ENCODE data around the gene CNTNAP2.
"Not testable (repeated sequence)": the region's sequence is repeated elsewhere in the genome, so short reads cannot be mapped to it uniquely, and the experiment has no call there.

CNTNAP2 gene

DNA sequence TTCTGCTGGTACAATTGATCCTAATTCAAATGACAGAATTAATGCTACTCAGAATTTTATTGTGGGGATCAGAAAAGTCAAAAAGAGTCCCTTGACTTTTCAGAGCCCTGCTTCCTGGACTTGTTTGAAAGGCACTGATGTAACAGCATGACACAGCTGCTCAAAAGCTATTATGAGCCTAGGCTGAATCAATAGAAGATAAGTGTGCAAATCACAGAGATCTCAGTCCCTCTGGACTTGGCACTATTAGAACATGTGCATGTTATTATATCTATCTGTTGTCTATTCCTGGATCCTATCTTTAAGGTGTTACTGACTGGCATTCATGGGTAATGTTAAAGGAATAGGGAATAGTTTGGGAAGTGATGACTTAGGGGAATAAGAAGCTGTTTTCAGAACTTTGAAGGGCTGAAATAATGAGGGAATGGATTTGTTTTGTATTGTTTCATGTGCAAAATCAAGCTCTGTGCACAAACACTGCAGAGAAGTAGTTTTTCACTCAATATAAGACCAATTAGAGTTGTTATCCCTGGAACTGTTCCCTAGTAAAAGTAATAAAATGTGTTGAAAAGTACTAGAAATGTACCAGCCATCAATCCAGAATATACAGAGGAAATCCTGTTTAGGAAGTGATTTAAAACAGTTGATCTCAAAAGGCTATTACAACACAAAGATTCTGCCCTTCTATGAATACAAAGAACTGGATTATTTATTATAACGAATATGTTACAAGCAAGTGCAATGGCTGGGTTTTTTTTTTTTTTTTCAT, 1659.1 kb downstream of the CNTNAP2 start:
- DNase-seq (ENCODE audit: low spot score) = no peak

DNA sequence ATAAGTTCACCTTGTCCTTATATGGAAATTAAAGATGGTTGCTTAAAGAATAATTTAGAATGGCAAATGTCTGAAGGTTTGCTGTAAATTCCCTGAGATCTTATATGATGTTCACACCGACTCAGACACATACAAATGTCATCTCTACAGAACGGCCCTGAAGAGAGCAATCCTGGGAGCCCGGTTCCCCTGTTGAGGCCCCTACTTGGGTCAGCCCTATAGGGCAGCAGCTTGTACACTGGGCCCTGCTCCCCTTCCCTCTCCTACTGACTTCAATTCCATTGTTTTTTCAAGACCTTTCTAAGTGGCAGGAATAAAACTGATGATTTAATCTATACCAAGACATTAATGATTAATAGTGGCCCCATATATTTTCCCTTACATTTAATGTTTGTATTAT, 1660.7 kb downstream of the CNTNAP2 start:
- no peak for DNase-seq (ENCODE audit: low spot score)

DNA sequence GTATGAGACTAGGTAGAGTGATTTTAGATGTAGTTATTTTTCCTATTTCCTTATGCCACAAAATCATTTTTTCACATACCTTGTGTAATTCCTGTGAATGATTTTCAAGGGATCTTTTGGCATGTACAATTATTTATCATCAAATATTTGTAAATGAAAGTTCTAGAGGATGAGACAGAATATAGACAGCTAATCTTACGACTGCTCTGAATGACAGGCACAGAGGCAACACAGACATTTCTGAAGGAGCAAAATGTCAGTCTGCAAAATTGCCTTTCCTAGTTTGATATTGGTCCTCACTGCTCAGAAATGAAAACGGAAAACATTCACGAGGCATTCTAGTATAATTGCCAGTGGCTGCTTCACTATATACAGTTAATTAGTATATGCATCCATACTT, 1663.3 kb downstream of the CNTNAP2 start:
- no peak for DNase-seq (ENCODE audit: low spot score)

DNA sequence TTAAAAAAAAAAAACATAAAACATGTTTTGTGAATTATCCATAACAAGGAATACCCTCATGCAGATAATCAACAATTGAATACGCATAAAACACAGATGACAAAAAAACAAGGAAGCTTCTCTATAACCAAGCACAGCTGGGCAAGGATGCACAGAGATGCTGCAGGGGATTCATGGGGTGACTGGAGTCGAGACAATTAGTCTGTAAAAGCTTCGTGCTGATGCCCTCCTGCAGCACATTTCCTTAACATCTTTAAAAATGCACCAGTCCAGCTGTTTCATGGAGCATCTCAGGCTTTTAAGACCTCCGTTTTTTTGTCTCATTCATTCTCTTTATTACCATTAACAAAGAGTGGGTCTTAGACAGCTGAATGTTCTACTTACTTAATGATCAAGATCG, 1680.0 kb downstream of the CNTNAP2 start:
- DNase-seq (ENCODE audit: low spot score) = no peak

DNA sequence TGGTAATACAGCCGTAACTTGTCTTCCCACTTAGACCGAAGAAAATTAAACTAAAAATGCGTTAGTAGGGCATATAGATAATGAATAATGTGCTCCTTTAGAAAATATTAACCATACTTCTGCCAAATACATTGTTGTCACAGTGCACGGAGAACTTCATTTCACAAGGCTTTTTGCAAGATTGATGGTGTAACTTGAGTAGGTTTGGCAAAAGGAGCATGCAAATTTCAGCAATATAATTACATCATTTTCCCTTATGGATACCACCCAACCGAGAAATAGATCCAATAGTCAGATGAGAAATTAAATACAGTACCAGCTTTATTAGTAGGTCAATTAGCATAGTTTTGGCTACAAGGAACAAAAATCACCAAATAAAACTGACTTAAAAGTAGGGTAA, 1681.4 kb downstream of the CNTNAP2 start:
- no peak for DNase-seq (ENCODE audit: low spot score)

DNA sequence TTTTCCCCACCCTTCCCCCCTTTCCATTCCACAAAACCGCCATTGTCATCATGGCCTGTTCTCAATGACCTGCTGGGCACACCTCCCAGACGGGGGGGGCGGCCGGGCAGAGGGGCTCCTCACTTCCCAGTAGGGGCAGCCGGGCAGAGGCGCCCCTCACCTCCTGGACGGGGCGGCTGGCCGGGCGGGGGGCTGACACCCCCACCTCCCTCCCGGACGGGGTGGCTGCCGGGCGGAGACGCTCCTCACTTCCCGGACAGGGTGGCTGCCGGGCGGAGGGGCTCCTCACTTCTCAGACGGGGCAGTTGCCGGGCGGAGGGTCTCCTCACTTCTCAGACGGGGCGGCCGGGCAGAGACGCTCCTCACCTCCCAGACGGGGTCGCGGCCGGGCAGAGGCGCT, 1685.2 kb downstream of the CNTNAP2 start:
- DNase-seq (ENCODE audit: low spot score) = not testable (repeated sequence)

DNA sequence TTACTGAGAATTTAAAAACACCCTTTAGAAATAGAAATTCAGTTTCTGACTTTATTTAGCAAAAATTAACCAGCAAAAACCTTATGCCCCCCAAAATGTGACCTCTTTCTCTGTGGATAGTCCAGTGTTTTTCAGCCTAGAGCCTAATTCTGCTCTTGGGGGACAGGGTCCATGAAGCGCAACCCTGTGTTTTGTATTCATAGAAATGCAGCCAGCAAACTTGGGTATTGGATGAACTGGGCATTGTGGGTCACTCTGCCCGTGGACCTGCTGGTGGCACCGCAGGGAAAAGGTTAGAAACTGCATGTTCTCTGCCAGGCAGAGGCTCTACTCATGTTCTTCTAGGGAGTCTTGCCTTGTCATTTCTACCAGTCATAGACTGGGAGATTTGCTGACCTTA, 1686.5 kb downstream of the CNTNAP2 start:
- DNase-seq (ENCODE audit: low spot score) = no peak

DNA sequence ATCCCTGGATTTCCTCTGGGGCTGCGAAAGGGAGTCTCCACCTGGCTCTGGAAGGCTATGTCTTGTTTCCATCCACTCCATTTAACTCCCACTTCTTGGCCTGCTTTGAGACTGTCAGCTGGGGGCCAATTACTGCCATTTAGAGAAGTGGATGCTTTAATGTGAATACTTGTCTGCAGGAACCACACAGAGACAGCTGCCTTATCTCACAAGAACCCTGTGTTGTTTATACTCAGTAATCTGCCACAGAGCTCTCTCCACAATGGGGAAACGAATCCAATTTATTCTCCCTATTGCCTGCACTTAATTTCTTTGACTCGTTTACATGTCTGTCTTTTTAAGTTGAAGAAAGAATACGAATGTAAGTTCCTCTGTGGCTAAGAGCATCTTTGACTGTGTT, 1687.0 kb downstream of the CNTNAP2 start:
- DNase-seq (ENCODE audit: low spot score) = no peak

DNA sequence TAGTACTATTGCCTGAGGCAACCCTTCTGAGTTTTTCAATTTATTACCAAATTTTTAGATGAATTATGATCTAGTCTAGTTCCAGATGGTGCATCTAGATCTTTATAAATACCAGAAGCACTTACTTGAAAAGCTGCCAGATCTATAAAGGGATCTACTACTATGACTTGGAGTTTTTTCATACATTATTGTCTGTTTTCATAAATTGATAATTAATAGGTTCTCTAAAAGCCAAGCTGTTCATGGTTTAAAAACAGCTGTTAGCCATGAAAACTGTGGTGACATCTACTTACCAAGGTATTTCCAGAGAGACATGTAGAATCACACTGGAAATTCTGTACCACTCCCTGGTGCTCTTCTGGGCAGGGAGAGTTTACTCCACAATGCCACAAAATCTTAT, 1687.4 kb downstream of the CNTNAP2 start:
- DNase-seq (ENCODE audit: low spot score) = no peak

DNA sequence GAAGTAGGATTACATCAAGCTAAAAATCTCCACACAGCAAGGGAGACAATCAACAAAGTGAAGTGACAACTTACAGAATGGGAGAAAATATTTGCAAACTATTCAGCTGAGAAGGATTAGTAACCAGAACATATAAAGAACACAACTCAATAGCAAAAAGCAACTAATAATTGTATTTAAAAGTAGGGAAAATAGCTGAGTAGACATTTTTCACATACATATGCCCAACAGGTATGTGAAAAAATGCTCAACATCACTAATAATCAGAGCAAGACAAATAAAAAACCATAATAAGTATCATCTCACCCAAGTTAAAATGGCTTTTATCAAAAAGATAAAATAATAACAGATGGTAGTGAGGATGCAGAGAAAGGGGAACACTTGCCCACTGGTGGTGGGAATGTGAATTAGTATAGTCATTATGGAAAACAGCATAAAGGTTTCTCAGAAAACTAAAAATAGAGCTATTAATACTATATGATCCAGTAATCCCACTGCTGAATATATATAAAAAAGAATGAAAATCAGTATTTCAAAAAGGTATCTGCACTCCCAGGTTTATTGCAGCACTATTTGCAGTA, 1689.5 kb downstream of the CNTNAP2 start:
- no peak for DNase-seq (ENCODE audit: low spot score)

DNA sequence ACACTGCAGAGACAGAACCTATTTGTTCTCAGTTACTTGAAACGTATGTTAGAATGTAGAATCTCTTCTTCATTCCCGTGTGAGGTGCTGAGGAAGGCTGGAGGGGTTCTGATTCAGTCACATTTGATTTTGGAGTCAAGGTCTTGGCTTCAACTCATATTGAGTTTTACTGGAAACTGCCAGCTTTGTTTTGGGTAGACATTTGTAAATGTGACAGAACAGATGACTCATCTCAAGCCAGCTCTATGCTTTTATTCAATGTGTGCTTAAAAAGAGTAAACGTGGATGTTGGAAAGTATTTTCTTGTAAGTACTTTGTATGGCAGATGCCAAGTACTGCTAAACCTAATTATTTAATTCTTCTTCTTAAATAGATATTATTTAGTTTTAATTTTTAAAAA, 1693.2 kb downstream of the CNTNAP2 start:
- no peak for DNase-seq (ENCODE audit: low spot score)

DNA sequence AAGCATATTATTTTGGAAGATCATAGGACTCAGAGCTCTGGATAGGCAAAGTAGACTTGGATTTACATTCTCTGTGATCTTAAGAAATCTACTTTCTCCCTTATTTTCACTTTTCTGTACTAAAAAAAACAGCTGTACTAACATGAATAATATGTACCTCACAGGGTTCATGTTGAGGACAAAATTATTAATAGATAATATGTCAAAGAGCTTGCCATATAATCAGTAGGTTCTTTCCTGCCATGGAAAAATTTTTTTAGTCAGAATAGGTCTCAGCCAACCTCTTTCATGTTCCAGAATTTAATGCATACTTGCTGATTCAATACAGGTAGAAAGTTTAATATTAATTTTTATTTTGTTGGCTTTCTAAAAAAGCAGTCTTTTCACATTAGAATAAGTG, 1693.7 kb downstream of the CNTNAP2 start:
- no peak for DNase-seq (ENCODE audit: low spot score)

DNA sequence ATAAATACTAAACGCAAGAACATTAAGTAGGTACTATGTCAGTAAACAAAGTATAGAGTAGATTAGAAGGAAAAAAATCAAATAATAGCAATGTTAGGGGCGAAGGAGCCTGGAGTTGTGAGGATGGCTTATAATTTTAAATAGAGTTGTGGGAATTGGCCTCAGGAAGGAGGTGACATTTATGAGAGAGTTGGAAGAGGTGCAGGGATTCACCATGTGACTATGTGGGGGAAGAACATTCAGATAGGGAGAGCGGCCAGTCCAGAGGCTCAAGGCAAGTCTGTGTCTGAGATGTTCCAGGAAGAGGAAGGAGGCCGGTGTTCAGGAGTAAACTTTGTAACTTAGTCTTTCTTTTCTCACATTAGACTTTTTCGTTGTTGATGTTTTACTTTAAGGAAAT, 1695.3 kb downstream of the CNTNAP2 start:
- DNase-seq (ENCODE audit: low spot score) = no peak

DNA sequence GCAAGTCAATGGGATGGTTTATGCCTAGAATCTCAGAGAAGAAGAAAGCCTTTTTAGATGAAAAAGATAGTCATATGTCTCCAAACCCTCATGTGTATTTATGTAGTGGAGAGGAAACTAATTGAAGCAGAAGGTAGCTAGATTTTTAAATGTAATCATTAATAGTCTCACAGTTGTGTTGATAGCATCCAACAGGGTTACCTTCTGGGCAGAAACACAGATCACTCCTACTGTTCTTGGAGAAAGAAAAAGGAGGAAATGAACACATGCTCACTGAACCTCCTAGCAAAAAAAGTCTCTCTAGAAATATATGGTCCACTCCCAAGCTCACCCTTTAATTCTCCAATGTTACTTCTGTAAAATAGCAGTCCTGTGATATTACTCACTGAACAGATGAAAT, 1696.7 kb downstream of the CNTNAP2 start:
- no peak for DNase-seq (ENCODE audit: low spot score)

DNA sequence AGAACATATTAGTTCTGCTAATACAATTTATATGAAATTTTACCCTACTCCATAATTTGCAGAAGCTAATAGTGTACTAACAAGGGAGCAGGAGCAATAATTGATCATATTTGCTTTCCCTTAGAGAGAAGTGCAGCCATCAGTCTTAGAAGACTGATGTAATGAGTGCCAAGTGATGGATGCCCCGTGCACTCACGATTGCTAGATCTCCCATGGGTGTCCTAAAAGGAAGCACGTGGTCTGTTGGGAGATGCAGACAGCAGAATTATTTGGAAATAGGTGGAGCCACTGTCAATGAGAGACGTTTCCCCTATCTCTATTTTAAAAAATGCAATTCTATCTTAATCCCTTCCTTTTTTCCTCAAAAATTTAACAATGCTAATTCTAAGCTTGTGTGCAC, 1701.7 kb downstream of the CNTNAP2 start:
- DNase-seq (ENCODE audit: low spot score) = no peak

DNA sequence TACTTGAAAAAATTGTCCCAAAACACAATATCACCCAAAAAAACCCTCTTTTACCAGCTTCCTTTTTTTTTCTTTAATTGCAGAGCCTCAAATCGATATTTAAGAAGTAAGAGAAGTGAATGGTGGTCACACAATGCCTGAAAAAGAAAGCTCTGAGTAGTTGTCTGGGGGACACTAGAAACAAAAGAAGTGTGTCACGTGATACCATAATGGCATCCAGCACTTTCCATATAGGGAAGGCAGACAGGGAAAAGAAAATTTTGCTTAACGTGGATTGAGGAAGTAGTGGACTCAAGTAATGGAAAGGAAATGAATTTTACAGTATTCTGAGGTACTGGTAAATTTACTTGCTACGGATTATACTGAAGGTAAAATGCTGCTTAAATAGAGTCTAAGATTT, 1708.1 kb downstream of the CNTNAP2 start:
- no peak for DNase-seq (ENCODE audit: low spot score)

DNA sequence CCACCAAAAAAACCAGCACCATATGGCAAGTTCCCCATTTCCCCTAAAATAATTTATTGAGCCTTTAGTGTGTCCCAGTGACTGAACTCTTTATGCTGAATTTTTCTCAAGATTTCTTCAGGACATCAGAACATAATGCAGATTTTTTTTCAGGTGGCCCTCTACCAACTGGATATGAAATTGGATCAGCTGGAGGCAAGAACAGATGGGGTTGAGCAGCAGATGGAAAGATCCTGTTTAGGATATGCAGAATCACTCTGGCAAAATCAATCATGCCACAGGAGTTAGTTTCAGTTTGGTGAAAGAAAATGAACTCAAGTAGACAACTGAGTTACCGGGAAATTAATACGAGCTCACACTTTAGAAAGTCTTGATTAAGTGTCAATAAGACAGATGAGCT, 1712.4 kb downstream of the CNTNAP2 start:
- DNase-seq (ENCODE audit: low spot score) = no peak

DNA sequence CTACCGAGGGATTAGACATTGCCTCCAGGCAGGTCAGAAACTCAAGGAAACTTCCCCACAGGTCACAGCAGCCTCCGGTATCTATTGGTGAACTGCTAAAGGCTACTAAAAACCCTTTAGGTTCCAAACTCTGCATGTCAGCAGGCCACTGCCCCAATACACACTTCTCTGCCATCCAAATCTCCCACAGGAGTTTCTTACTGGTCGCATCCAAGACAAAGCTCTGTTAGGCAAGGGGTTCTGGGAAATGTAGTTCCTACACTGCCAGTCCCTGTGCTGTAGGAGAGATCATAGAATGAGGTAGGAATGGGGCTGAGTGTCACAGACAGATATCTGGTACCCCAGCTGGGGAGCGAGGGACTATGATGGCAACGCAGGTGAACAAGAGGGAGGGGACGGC, 1717.0 kb downstream of the CNTNAP2 start:
- DNase-seq (ENCODE audit: low spot score) = no peak

DNA sequence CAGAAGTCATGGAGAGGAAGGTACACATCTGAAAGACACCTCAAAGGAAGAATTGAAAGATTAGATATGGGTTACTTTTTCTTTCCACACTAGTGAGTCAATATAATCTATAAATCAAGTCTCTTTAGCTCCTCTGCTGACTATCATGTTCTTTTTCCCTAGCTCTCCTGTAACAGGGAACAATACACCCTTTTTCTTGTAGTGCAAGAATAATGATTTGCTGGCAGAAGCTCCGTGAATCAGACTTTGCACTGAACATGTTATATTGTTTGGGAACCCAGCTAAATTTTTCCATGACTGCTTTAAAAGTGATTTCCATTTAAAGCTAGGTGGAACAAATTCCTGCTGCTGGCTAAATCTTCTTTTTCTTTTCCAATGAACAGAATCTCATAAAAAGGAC, 1717.4 kb downstream of the CNTNAP2 start:
- DNase-seq (ENCODE audit: low spot score) = no peak

DNA sequence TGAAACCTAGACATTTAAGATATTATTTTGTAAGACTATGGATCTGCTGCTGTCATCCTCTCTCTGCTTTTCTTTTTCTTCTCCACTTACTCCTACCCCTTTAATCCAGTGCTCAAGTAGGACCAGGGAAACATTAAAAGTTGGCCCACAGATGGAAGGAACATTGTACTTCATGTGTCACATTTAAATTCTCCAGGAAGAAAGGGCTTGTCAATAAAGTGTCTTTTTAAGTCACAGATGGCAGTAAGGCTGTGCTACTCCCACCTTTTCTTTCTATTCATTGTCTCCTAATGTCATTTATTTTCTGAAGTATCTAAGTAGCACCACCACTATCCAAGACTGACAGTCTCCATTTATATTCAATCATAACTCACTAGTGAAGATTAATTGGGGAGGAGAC, 1736.2 kb downstream of the CNTNAP2 start:
- no peak for DNase-seq (ENCODE audit: low spot score)

DNA sequence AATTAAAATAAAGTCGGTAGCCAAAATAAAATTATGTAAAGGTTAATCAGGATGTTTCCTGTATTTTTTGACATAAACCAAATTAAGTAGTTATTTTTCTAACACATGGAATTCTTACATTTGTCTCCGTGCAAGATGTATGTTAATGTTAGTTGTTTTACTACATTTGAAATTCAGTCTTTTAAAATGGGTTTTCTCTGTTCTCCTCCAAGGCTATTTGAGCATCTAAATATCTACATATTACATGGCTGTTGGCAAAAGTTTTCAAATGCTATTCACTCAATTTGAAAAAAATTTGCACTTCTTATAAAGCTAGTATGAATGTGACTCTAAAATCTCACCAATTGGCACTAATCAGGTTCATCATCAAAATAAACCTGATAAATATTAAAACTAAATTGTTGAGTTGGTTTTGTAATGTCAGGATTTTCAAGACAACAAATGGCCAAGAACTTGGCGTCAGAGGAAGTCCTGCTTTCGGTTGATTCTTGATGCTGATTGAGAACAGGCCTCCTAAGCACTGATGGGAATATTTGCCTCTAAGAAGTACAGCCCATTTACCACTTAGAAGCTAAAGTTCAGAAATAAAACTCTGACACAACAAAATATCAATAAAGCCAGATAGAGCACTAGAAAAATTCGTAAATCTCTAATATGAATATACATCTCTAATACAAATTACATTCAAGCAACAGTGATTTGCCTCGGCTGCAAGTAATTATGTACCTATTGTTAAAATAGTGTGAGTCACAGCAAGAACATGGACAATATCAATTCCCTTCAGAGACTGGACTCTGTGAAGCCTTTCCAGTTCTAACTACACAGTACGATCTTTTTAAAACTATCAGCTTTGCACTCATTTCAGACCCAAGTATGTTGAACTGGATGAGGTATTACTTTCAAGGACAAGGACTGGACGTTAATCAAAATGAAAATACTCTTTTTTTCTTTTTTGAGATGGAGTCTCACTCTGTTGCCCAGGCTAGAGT, 1740.8 kb downstream of the CNTNAP2 start:
- DNase-seq (ENCODE audit: low spot score) = no peak

DNA sequence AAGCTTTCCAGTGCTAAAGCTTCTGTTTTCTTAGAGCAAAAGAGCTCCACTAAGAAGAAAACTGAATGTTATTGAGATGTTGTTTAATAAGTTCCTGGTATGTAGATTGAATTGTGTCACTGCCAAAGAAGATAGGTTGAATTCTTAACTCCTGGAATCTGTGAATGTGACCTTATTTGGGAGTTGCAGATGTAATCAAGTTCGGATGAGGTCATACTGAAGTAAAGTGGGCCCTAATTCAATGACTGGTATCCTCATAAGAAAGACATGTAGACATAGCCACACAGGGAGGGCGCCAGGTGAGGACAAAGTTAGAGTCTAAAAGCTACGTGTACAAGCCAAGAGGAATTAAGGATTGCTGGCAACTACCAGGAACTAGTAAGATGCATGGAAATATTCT, 1741.8 kb downstream of the CNTNAP2 start:
- DNase-seq (ENCODE audit: low spot score) = no peak

DNA sequence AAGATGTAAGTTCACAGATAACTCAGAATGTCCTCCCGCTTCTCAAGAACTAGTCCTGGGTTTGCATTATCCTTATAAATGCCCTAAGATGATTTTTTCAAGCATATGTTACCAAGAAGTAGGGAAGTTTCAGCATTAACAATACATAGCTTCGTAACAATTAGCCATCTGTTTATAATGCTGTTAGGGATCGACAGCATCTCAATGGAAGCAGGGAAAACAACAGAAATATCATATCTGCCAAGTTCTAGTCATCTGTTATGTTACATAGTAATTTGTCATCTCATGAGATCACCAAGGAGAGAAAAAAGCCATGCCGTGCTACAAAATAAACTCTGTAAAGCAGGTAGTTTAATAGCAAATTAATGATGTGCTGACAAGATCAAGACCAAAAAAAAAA, 1742.4 kb downstream of the CNTNAP2 start:
- no peak for DNase-seq (ENCODE audit: low spot score)

Data from AG08395 (cell line).